ENCODE data around the gene FUNDC1.

Gene FUNDC1

GRCh38 chrX:44474410-44474809 lies 68.2 kb downstream of the FUNDC1 start:
- DNase-seq = no peak

Data from NCI-H1417 (cell line).